T-cell (primary cell): ENCODE results near the gene DLG2. TPM values are rescaled to one million over a fixed set of nuclear protein-coding genes. Genes with fewer than 3 reads are reported as not detected.

Source experiments
- ATAC-seq, 4 experiments: fragments of 200-7000 bp in 3 of 4; fragments of 150-1000 bp in 1 of 4; cut with Tn5 transposase; replicated peaks in 1 of 4; 1 replicate in 3 of 4; 2 replicates in 1 of 4; pipeline ENCODE4 v1.10.0; 2021; ENCODE audit warnings: moderate library complexity in 3 of 4, mild to moderate bottlenecking in 2 of 4, moderate number of reproducible peaks in 1 of 4
- CTCF ChIA-PET, 2 donors: fragments of 300-600 bp; sonication (Branson Sonifier 250); formaldehyde crosslinking; loops; one replicate each; lab custom pipeline; 2022; ENCODE audit warnings: antibody characterized with exemption in 2 of 2; lab: Charles Lee
- POLR2A ChIA-PET, 2 donors: fragments of 300-600 bp; sonication (Branson Sonifier 250); formaldehyde crosslinking; loops; one replicate each; lab custom pipeline; 2022; ENCODE audit warnings: antibody characterized with exemption in 2 of 2; lab: Charles Lee
- DNase-seq, 35 experiments: peaks; one replicate each; pipeline versions ENCODE4 v3.0.0 to v3.0.0-alpha.2; 2013 to 2023
- H3K27ac ChIP-seq: one replicate; pipeline ENCODE4 v1.5.1; 2013; ENCODE audit warnings: low read length
- H3K27me3 ChIP-seq, 2 experiments: replicated peaks in 1 of 2; 1 replicate in 1 of 2; 2 replicates in 1 of 2; pipeline versions ENCODE4 v1.6.1 to v1.7.0; 2013; ENCODE audit warnings: low read length in 1 of 2, mixed read lengths in 1 of 2; ENCODE audit not compliant: control insufficient read depth in 2 of 2, insufficient read depth in 2 of 2; ENCODE audit errors: extremely low read depth in 1 of 2
- H3K36me3 ChIP-seq, 2 donors: 1 replicate in 1 of 2; 2 replicates in 1 of 2; pipeline versions ENCODE4 v1.6.1 to v1.7.0; 2013; ENCODE audit warnings: low read length in 1 of 2; ENCODE audit not compliant: control insufficient read depth in 2 of 2, insufficient read depth in 1 of 2; ENCODE audit errors: extremely low read depth in 1 of 2
- H3K4me1 ChIP-seq, 2 experiments: 1 replicate in 1 of 2; 2 replicates in 1 of 2; pipeline versions ENCODE4 v1.6.1 to v1.7.0; 2013; ENCODE audit warnings: low read length in 2 of 2, mixed read lengths in 1 of 2; ENCODE audit not compliant: insufficient read depth in 2 of 2, control insufficient read depth in 1 of 2; ENCODE audit errors: extremely low read depth in 1 of 2
- H3K4me3 ChIP-seq, 2 donors: 1 replicate in 1 of 2; 2 replicates in 1 of 2; pipeline versions ENCODE4 v1.5.1 to v1.7.0; 2013; ENCODE audit warnings: mild to moderate bottlenecking in 2 of 2, low read length in 1 of 2, moderate library complexity in 1 of 2; ENCODE audit not compliant: control insufficient read depth in 1 of 2; ENCODE audit errors: extremely low read depth in 1 of 2
- H3K9me3 ChIP-seq: 2 replicates; pipeline ENCODE4 v1.7.0; 2013
- H3K27ac Mint-ChIP-seq, 2 donors: one replicate each; pipeline ENCODE4 v1.8.0; 2020 to 2021; ENCODE audit warnings: mild to moderate bottlenecking in 2 of 2, mixed read lengths in 2 of 2
- H3K27me3 Mint-ChIP-seq, 2 donors: one replicate each; pipeline ENCODE4 v1.8.0; 2021 to 2022; ENCODE audit warnings: mixed read lengths in 2 of 2
- H3K36me3 Mint-ChIP-seq: one replicate; pipeline ENCODE4 v1.8.0; 2021; ENCODE audit warnings: mixed read lengths
- H3K4me1 Mint-ChIP-seq, 3 donors: one replicate each; pipeline ENCODE4 v1.8.0; 2020 to 2022; ENCODE audit warnings: mixed read lengths in 3 of 3, mild to moderate bottlenecking in 1 of 3
- H3K4me3 Mint-ChIP-seq, 3 donors: one replicate each; pipeline ENCODE4 v1.8.0; 2020 to 2022; ENCODE audit warnings: mild to moderate bottlenecking in 3 of 3, mixed read lengths in 3 of 3, moderate library complexity in 3 of 3
- H3K9me3 Mint-ChIP-seq, 3 donors: one replicate each; pipeline ENCODE4 v1.8.0; 2020 to 2022; ENCODE audit warnings: mixed read lengths in 3 of 3
- WGBS: methylation state at CpG from one replicate; pipeline ENCODE4 v1.1.5; 2013; ENCODE audit warnings: missing lambda C conversion rate; ENCODE audit not compliant: insufficient coverage; 5-methylcytosine and 5-hydroxymethylcytosine counted together
- total RNA-seq, 35 experiments: library from RNA in 6 of 35; stranded (reverse) in 6 of 35; fragments of 120-200 nt in 1 of 35; gene quantifications; one replicate each; pipeline versions ENCODE4 v1.2.1 to v1.2.4 and lab custom pipeline; 2013 to 2026

The DLG2 gene
- total RNA-seq, 5 donors from 2014 or later (not counting 1 experiment from before 2014, with no cell fraction given): 2.3 to 4.1 (median 2.9) TPM

DNA sequence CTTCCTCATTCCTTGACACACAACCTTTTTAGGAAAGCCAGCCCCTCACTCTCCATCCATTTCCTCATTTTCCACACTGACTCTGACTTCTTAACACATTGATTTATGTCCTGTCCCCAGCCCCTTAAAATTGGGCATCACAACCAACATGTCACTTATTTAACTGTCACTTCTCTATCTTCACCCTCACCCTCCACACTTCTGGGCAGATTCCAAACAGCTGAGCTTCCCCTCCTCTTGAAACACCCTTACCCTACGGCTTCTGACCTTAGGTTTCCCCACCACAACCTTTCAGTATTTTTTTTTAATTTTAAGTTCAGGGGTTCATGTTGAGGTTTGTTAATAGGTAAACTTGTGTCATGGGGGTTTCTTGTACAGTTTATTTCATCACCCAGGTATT lies 696.3 kb downstream of the DLG2 start:
- no peaks in the 10 kb centered on the region for H3K27me3 ChIP-seq
- H3K27ac ChIP-seq: no peak overlapping the region
- Mint-ChIP-seq H3K27ac (no peak overlapping the region), H3K4me1 (no peaks in the 10 kb centered on the region), H3K9me3 (peaks cover 18 to 38% (median 35%) of the 10 kb centered on the region in 3 donors), H3K27me3 (no peaks in the 10 kb centered on the region), H3K36me3 (no peaks in the 10 kb centered on the region), H3K4me3 (no peak overlapping the region)
- H3K9me3 ChIP-seq: no peaks in the 10 kb centered on the region
- H3K4me3 ChIP-seq: no peak overlapping the region
- DNase-seq (no peak), ATAC-seq (no peak)
- WGBS: no CpG with 5 or more reads among the region's 1 CpG
- CTCF ChIA-PET: no interaction called here
- no peaks in the 10 kb centered on the region for H3K4me1 ChIP-seq
- no peaks in the 10 kb centered on the region for H3K36me3 ChIP-seq
- POLR2A ChIA-PET: no interaction called here

DNA sequence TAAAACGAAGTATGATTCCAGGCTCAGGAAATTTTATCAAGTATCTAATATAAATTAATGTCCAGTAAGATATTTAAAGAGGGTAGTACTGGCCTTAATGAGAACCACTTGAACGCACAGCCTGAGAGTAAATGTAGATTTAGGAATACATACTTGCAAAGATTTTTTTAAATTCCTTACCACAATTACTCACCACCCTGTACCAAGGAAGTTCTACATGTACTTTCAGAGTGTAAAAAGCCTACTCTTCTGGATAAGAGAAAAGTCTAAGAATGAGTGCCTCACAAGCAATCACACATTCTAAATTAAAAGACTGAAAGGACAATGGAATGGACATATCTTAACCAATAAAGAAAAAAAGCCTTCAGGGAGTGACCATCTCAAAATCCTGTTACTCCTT lies 697.4 kb downstream of the DLG2 start:
- POLR2A ChIA-PET: no interaction called here
- Histone ChIP-seq H3K4me3 (no peak overlapping the region), H3K9me3 (no peaks in the 10 kb centered on the region), H3K27me3 (no peaks in the 10 kb centered on the region), H3K27ac (no peak overlapping the region), H3K4me1 (no peaks in the 10 kb centered on the region), H3K36me3 (no peaks in the 10 kb centered on the region)
- Mint-ChIP-seq H3K36me3 (no peaks in the 10 kb centered on the region), H3K27me3 (no peaks in the 10 kb centered on the region), H3K27ac (no peak overlapping the region), H3K4me3 (no peak overlapping the region), H3K9me3 (peaks cover 14 to 29% (median 29%) of the 10 kb centered on the region in 3 donors), H3K4me1 (no peaks in the 10 kb centered on the region)
- DNase-seq (no peak), ATAC-seq (no peak)
- CTCF ChIA-PET: no interaction called here
- WGBS: no CpG with 5 or more reads among the region's 2 CpGs

GRCh38 chr11:84924154-84924692 lies 702.9 kb downstream of the DLG2 start:
- 80% methylated on average over 2 of the region's 4 CpGs for WGBS
- H3K27me3 Mint-ChIP-seq: no peaks in the 10 kb centered on the region
- CTCF ChIA-PET: no interaction called here
- DNase-seq (no peak), ATAC-seq (no peak)
- POLR2A ChIA-PET: interaction anchor here in 1 of 2 donors (0.6 kb wide), 1 partner anchor 284 kb away, joined by 3 read pairs; no protein-coding TSS in a partner anchor
- H3K9me3 Mint-ChIP-seq: peaks cover 4 to 22% (median 11%) of the 10 kb centered on the region in 3 donors
- Histone ChIP-seq H3K27me3 (no peaks in the 10 kb centered on the region), H3K9me3 (no peaks in the 10 kb centered on the region), H3K27ac (no peak overlapping the region), H3K4me3 (no peak overlapping the region), H3K4me1 (no peaks in the 10 kb centered on the region), H3K36me3 (no peaks in the 10 kb centered on the region)
- H3K27ac Mint-ChIP-seq: no peak overlapping the region
- H3K4me1 Mint-ChIP-seq: no peaks in the 10 kb centered on the region
- H3K36me3 Mint-ChIP-seq: no peaks in the 10 kb centered on the region
- H3K4me3 Mint-ChIP-seq: no peak overlapping the region

DNA sequence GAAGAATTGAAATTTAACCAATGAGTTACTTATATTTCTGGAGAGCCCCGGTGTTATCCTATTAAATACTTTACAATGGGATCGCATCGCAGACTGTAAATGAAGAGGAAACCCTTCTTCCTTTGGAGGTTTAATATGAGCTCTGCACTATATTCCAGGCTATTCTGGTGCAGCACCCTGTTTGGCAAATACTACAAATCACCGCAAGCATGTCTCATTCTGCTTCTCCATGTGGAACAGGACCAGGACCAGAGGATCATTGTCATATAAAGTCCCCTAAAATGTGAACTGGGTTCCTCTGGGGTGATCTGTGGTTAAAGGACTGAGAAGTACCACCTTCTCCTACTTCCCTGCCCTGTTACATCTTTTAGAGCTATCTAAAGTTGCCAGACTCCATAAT lies 703.7 kb downstream of the DLG2 start:
- ATAC-seq: no peak
- Histone ChIP-seq H3K4me1 (no peaks in the 10 kb centered on the region), H3K27me3 (no peaks in the 10 kb centered on the region), H3K4me3 (no peak overlapping the region), H3K36me3 (no peaks in the 10 kb centered on the region), H3K27ac (no peak overlapping the region), H3K9me3 (no peaks in the 10 kb centered on the region)
- no CpG with 5 or more reads among the region's 4 CpGs for WGBS
- H3K36me3 Mint-ChIP-seq: no peaks in the 10 kb centered on the region
- no peak overlapping the region for H3K4me3 Mint-ChIP-seq
- no peak overlapping the region for H3K27ac Mint-ChIP-seq
- H3K4me1 Mint-ChIP-seq: no peaks in the 10 kb centered on the region
- peaks cover 4 to 26% (median 17%) of the 10 kb centered on the region in 3 donors for H3K9me3 Mint-ChIP-seq
- POLR2A ChIA-PET: interaction anchor here in 1 of 2 donors (0.6 kb wide), 1 partner anchor 262 kb away, joined by 3 read pairs; no protein-coding TSS in a partner anchor
- no peaks in the 10 kb centered on the region for H3K27me3 Mint-ChIP-seq
- no peak for DNase-seq
- CTCF ChIA-PET: interaction anchor here in 1 of 2 donors (0.6 kb wide), 1 partner anchor 110 kb away, joined by 4 read pairs; no protein-coding TSS in a partner anchor

GRCh38 chr11:84922836-84923235 lies 704.3 kb downstream of the DLG2 start:
- Mint-ChIP-seq H3K4me1 (no peaks in the 10 kb centered on the region), H3K27ac (no peak overlapping the region), H3K27me3 (no peaks in the 10 kb centered on the region), H3K9me3 (peaks cover 4 to 31% (median 21%) of the 10 kb centered on the region in 3 donors), H3K4me3 (no peak overlapping the region), H3K36me3 (no peaks in the 10 kb centered on the region)
- H3K27ac ChIP-seq: no peak overlapping the region
- ATAC-seq: no peak
- no peaks in the 10 kb centered on the region for H3K27me3 ChIP-seq
- H3K36me3 ChIP-seq: no peaks in the 10 kb centered on the region
- 37% methylated on average over 11 of the region's 13 CpGs for WGBS
- CTCF ChIA-PET: interaction anchor here in 1 of 2 donors (0.6 kb wide), 1 partner anchor 42 kb away, joined by 3 read pairs; no protein-coding TSS in a partner anchor
- DNase-seq: no peak
- no peaks in the 10 kb centered on the region for H3K9me3 ChIP-seq
- H3K4me1 ChIP-seq: no peaks in the 10 kb centered on the region
- no peak overlapping the region for H3K4me3 ChIP-seq
- POLR2A ChIA-PET: no interaction called here

GRCh38 chr11:84922212-84922805 lies 704.8 kb downstream of the DLG2 start:
- Mint-ChIP-seq H3K4me1 (no peaks in the 10 kb centered on the region), H3K27ac (no peak overlapping the region), H3K36me3 (no peaks in the 10 kb centered on the region), H3K4me3 (no peak overlapping the region), H3K27me3 (no peaks in the 10 kb centered on the region), H3K9me3 (peaks cover 4 to 33% (median 21%) of the 10 kb centered on the region in 3 donors)
- no peak overlapping the region for H3K27ac ChIP-seq
- no peaks in the 10 kb centered on the region for H3K27me3 ChIP-seq
- H3K4me3 ChIP-seq: no peak overlapping the region
- H3K4me1 ChIP-seq: no peaks in the 10 kb centered on the region
- H3K9me3 ChIP-seq: no peaks in the 10 kb centered on the region
- no peak for DNase-seq
- H3K36me3 ChIP-seq: no peaks in the 10 kb centered on the region
- 56% methylated on average over 6 of the region's 7 CpGs for WGBS
- ChIA-PET POLR2A (no interaction called here), CTCF (interaction anchor here in 1 of 2 donors (0.6 to 0.7 kb wide), 2 partner anchors 41 to 532 kb away, joined by 3 read pairs; no protein-coding TSS in a partner anchor)
- no peak for ATAC-seq
